Mucosa of rectum (tissue), 2 donors: ENCODE results near the gene TNMD.
"Not testable (repeated sequence)": the region's sequence is repeated elsewhere in the genome, so short reads cannot be mapped to it uniquely, and the experiment has no call there.

Experiments used
- H3K27ac ChIP-seq, 2 donors: one replicate each; pipeline ENCODE4 v1.7.0; 2013; ENCODE audit warnings: inconsistent platforms in 2 of 2, low read depth in 2 of 2, low read length in 2 of 2
- H3K27me3 ChIP-seq, 2 donors: one replicate each; pipeline ENCODE4 v1.7.0; 2013; ENCODE audit warnings: low read length in 2 of 2; ENCODE audit not compliant: control insufficient read depth in 2 of 2, insufficient read depth in 2 of 2
- H3K36me3 ChIP-seq, 2 donors: one replicate each; pipeline ENCODE4 v1.7.0; 2013; ENCODE audit warnings: low read length in 2 of 2; ENCODE audit not compliant: control insufficient read depth in 2 of 2, insufficient read depth in 2 of 2
- H3K4me1 ChIP-seq, 2 donors: one replicate each; pipeline ENCODE4 v1.7.0; 2013; ENCODE audit warnings: low read length in 2 of 2, mild to moderate bottlenecking in 1 of 2; ENCODE audit not compliant: control insufficient read depth in 2 of 2, insufficient read depth in 2 of 2
- H3K4me3 ChIP-seq, 2 donors: one replicate each; pipeline ENCODE4 v1.7.0; 2013; ENCODE audit warnings: low read length in 2 of 2
- H3K9ac ChIP-seq, 2 donors: one replicate each; pipeline ENCODE4 v1.7.0; 2013; ENCODE audit warnings: low read length in 2 of 2, low read depth in 1 of 2, mild to moderate bottlenecking in 1 of 2
- H3K9me3 ChIP-seq, 2 donors: one replicate each; pipeline ENCODE4 v1.7.0; 2013; ENCODE audit warnings: low read length in 2 of 2; ENCODE audit not compliant: control insufficient read depth in 2 of 2
- donor health status: healthy.
- donor health status: Normal muscosa, but diverticular disease.

Gene TNMD

GRCh38 chrX:100584611-100585010 is at the start of gene TNMD:
Gene TNMD, plus strand, starts transcription at chrX:100584936. Its CDS starts 83 bp downstream, at chrX:100585019.
- Histone ChIP-seq H3K4me3 (no peak within 1 kb of the TSS), H3K27me3 (peaks cover 0 to 8% of the 10 kb centered on the region in 2 donors), H3K27ac (no peak within 1 kb of the TSS), H3K9ac (no peak within 1 kb of the TSS), H3K9me3 (no peaks in the 10 kb centered on the region), H3K4me1 (peaks cover 3 to 6% of the 10 kb centered on the region in 2 donors), H3K36me3 (no peaks in the 10 kb centered on the region)

GRCh38 chrX:100565534-100565933 is 19.2 kb upstream of the TNMD start:
- not testable (repeated sequence) for H3K27ac ChIP-seq, H3K4me1 ChIP-seq, H3K36me3 ChIP-seq, H3K9me3 ChIP-seq, H3K4me3 ChIP-seq, H3K9ac ChIP-seq, H3K27me3 ChIP-seq

- Histone ChIP-seq H3K9ac (no peak overlapping the region), H3K36me3 (no peaks in the 10 kb centered on the region), H3K4me3 (no peak overlapping the region), H3K27me3 (peaks cover 5 to 17% of the 10 kb centered on the region in 2 donors), H3K9me3 (no peaks in the 10 kb centered on the region), H3K4me1 (peaks cover 6% of the 10 kb centered on the region in 2 donors), H3K27ac (no peak overlapping the region)
These were observed 2.0 kb downstream of the TNMD start for GRCh38 chrX:100586747-100587146.

GRCh38 chrX:100587861-100588260 is 3.1 kb downstream of the TNMD start:
- Histone ChIP-seq H3K27ac (no peak overlapping the region), H3K4me1 (peaks cover 6 to 10% of the 10 kb centered on the region in 2 donors), H3K36me3 (no peaks in the 10 kb centered on the region), H3K27me3 (peaks cover 6 to 12% of the 10 kb centered on the region in 2 donors), H3K9ac (no peak overlapping the region), H3K4me3 (no peak overlapping the region), H3K9me3 (no peaks in the 10 kb centered on the region)

- peaks cover 6 to 14% of the 10 kb centered on the region in 2 donors for H3K27me3 ChIP-seq
- H3K4me1 ChIP-seq = peaks cover 10% of the 10 kb centered on the region in 2 donors
- H3K4me3 ChIP-seq = no peak overlapping the region
- no peaks in the 10 kb centered on the region for H3K9me3 ChIP-seq
- H3K36me3 ChIP-seq = no peaks in the 10 kb centered on the region
- no peak overlapping the region for H3K9ac ChIP-seq
- H3K27ac ChIP-seq = no peak overlapping the region
These were observed 6.7 kb downstream of the TNMD start for GRCh38 chrX:100591256-100592051.

GRCh38 chrX:100593126-100593525 is 8.4 kb downstream of the TNMD start:
- Histone ChIP-seq H3K27ac (peak overlapping the region; percentile 21 to 28), H3K4me3 (no peak overlapping the region), H3K27me3 (peaks cover 6 to 18% of the 10 kb centered on the region in 2 donors), H3K9me3 (no peaks in the 10 kb centered on the region), H3K4me1 (peaks cover 5 to 7% of the 10 kb centered on the region in 2 donors), H3K36me3 (no peaks in the 10 kb centered on the region), H3K9ac (no peak overlapping the region)

GRCh38 chrX:100593581-100593980 is 8.8 kb downstream of the TNMD start:
- H3K27me3 ChIP-seq = peaks cover 6 to 18% of the 10 kb centered on the region in 2 donors
- H3K27ac ChIP-seq = peak overlapping the region; percentile 21 to 28

GRCh38 chrX:100596601-100597000 is 11.9 kb downstream of the TNMD start:
- H3K9ac ChIP-seq = no peak overlapping the region
- H3K9me3 ChIP-seq = no peaks in the 10 kb centered on the region

More at GRCh38 chrX:100593581-100593980, 8.8 kb downstream of the TNMD start:
- no peak overlapping the region for H3K4me3 ChIP-seq
- no peak overlapping the region for H3K9ac ChIP-seq
- no peaks in the 10 kb centered on the region for H3K9me3 ChIP-seq
- H3K36me3 ChIP-seq = no peaks in the 10 kb centered on the region
- H3K4me1 ChIP-seq = peaks cover 5 to 7% of the 10 kb centered on the region in 2 donors

GRCh38 chrX:100599456-100599855 is 14.7 kb downstream of the TNMD start:
- H3K9ac ChIP-seq = no peak overlapping the region

More at GRCh38 chrX:100596601-100597000, 11.9 kb downstream of the TNMD start:
- Histone ChIP-seq H3K27me3 (peaks cover 1 to 10% of the 10 kb centered on the region in 2 donors), H3K27ac (no peak overlapping the region), H3K4me1 (peaks cover 5 to 6% of the 10 kb centered on the region in 2 donors), H3K36me3 (no peaks in the 10 kb centered on the region), H3K4me3 (no peak overlapping the region)

GRCh38 chrX:100600340-100600739 is 15.6 kb downstream of the TNMD start:
- no peak overlapping the region for H3K9ac ChIP-seq
- H3K27ac ChIP-seq = no peak overlapping the region
- H3K9me3 ChIP-seq = no peaks in the 10 kb centered on the region
- no peak overlapping the region for H3K4me3 ChIP-seq
- no peaks in the 10 kb centered on the region for H3K36me3 ChIP-seq
- peaks cover 0 to 7% of the 10 kb centered on the region in 2 donors for H3K27me3 ChIP-seq
- H3K4me1 ChIP-seq = no peaks in the 10 kb centered on the region

More at GRCh38 chrX:100599456-100599855, 14.7 kb downstream of the TNMD start:
- Histone ChIP-seq H3K4me3 (no peak overlapping the region), H3K27ac (no peak overlapping the region), H3K4me1 (no peaks in the 10 kb centered on the region), H3K36me3 (no peaks in the 10 kb centered on the region), H3K9me3 (no peaks in the 10 kb centered on the region), H3K27me3 (peaks cover 0 to 8% of the 10 kb centered on the region in 2 donors)
